GM04504 (cell line): Measurements from ENCODE around the gene HACD1.
"Not testable (repeated sequence)": the region's sequence is repeated elsewhere in the genome, so short reads cannot be mapped to it uniquely, and the experiment has no call there.

ENCODE experiments used
- DNase-seq: peaks from one replicate; pipeline ENCODE4 v3.0.0-alpha.2; 2012; ENCODE audit warnings: low read depth

Gene HACD1

GRCh38 chr10:17643339-17643754 is 26.2 kb upstream of the HACD1 start:
- peak; percentile 58 for DNase-seq

- DNase-seq = no peak
Measured at GRCh38 chr10:17640331-17640816, 23.2 kb upstream of the HACD1 start.

GRCh38 chr10:17637869-17638268 is 20.7 kb upstream of the HACD1 start:
- no peak for DNase-seq

- no peak for DNase-seq
Measured at GRCh38 chr10:17633353-17633752, 16.2 kb upstream of the HACD1 start.

- not testable (repeated sequence) for DNase-seq
Measured at GRCh38 chr10:17632590-17632989, 15.4 kb upstream of the HACD1 start.

GRCh38 chr10:17626656-17627055 is 9.5 kb upstream of the HACD1 start:
- no peak for DNase-seq

GRCh38 chr10:17624996-17625395 is 7.8 kb upstream of the HACD1 start:
- DNase-seq = no peak

- DNase-seq = no peak
Measured at GRCh38 chr10:17622061-17622460, 4.9 kb upstream of the HACD1 start.

GRCh38 chr10:17616403-17617030 is 657 bp downstream of the HACD1 start:
- DNase-seq = peak; percentile 35

GRCh38 chr10:17609523-17610079 is 7.6 kb downstream of the HACD1 start:
- DNase-seq = no peak

GRCh38 chr10:17607603-17608332 is 9.4 kb downstream of the HACD1 start:
- DNase-seq = peak; percentile 19

GRCh38 chr10:17607060-17607459 is 10.1 kb downstream of the HACD1 start:
- no peak for DNase-seq

GRCh38 chr10:17606547-17607040 is 10.6 kb downstream of the HACD1 start:
- DNase-seq = no peak

- DNase-seq = no peak
Measured at GRCh38 chr10:17605936-17606335, 11.2 kb downstream of the HACD1 start.

- no peak for DNase-seq
Measured at GRCh38 chr10:17599089-17599488, 18.1 kb downstream of the HACD1 start.

GRCh38 chr10:17597386-17597785 is 19.8 kb downstream of the HACD1 start:
- DNase-seq = no peak

GRCh38 chr10:17590969-17591645 is 26.1 kb downstream of the HACD1 start:
- DNase-seq = no peak

- DNase-seq = not testable (repeated sequence)
Measured at GRCh38 chr10:17589316-17589715, 27.9 kb downstream of the HACD1 start.

GRCh38 chr10:17588420-17588819 is 28.8 kb downstream of the HACD1 start:
- DNase-seq = no peak

GRCh38 chr10:17587321-17587720 is 29.9 kb downstream of the HACD1 start:
- DNase-seq = not testable (repeated sequence)

GRCh38 chr10:17586821-17587234 is 30.3 kb downstream of the HACD1 start:
- DNase-seq = no peak

- no peak for DNase-seq
Measured at GRCh38 chr10:17585016-17585415, 32.2 kb downstream of the HACD1 start.
